Stimulated activated naive CD8-positive, alpha-beta T cell treated with anti-CD3 and anti-CD28 coated beads, Interleukin-15, Interleukin-2, amounts not matched to agents 100 ng/mL and 50 ng/mL, for 24 hours (primary cell): ENCODE results near the gene LGSN.
"Not testable (repeated sequence)": the region's sequence is repeated elsewhere in the genome, so short reads cannot be mapped to it uniquely, and the experiment has no call there.

Experiments
- H3K27ac Mint-ChIP-seq: one replicate; pipeline ENCODE4 v1.8.0; 2021; ENCODE audit warnings: mild to moderate bottlenecking, mixed read lengths
- H3K27me3 Mint-ChIP-seq: one replicate; pipeline ENCODE4 v1.8.0; 2021; ENCODE audit warnings: mixed read lengths
- H3K36me3 Mint-ChIP-seq: one replicate; pipeline ENCODE4 v1.8.0; 2021; ENCODE audit warnings: low read depth, mixed read lengths
- H3K4me1 Mint-ChIP-seq: one replicate; pipeline ENCODE4 v1.8.0; 2021; ENCODE audit warnings: low read depth, mixed read lengths
- H3K4me3 Mint-ChIP-seq: one replicate; pipeline ENCODE4 v1.8.0; 2021; ENCODE audit warnings: mild to moderate bottlenecking, mixed read lengths
- H3K9me3 Mint-ChIP-seq: one replicate; pipeline ENCODE4 v1.8.0; 2021; ENCODE audit warnings: mixed read lengths

LGSN gene

DNA sequence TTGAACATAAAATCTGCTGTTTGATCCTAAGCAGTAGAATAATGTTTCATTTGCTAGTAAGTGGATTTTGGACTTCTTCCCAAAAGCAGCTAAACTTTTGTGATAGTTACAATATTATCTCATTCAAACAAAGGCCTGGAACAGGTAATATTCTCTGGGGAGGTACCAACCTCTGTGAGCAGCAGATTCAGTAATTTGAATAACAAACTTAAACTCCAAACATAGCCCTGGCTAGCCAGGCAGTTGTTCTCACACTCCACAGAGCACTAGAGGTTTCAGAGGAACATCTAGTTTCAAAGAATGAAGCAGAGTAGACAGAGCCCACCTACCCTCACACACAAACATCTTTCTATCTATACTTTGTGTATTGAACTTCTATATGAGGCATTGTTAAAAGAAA is 40.9 kb downstream of the LGSN start:
- H3K4me1 Mint-ChIP-seq: no peaks in the 10 kb centered on the region
- no peaks in the 10 kb centered on the region for H3K27me3 Mint-ChIP-seq
- H3K9me3 Mint-ChIP-seq: no peaks in the 10 kb centered on the region
- no peak overlapping the region for H3K27ac Mint-ChIP-seq
- no peak overlapping the region for H3K4me3 Mint-ChIP-seq
- H3K36me3 Mint-ChIP-seq: no peaks in the 10 kb centered on the region

DNA sequence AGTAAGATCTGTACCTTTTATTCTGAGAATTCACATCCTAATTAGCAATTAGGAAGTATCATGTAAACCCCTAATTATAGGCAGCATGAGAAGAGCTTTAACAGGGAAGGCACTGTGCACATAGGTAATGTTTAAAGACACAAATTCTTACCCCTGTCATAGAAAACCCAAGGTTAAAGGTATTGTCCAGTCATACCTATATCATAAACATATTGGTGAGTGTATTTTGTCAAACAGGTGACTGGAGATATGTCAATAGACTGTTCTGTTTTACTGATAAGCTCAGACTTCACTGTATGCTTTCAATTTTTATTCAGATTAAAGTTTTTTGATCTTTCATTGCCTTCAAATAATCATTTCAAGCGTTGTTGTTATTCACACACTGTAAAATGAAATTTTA is 43.8 kb downstream of the LGSN start:
- Mint-ChIP-seq H3K27me3 (no peaks in the 10 kb centered on the region), H3K27ac (no peak overlapping the region), H3K4me3 (no peak overlapping the region), H3K36me3 (no peaks in the 10 kb centered on the region), H3K9me3 (no peaks in the 10 kb centered on the region), H3K4me1 (no peaks in the 10 kb centered on the region)

DNA sequence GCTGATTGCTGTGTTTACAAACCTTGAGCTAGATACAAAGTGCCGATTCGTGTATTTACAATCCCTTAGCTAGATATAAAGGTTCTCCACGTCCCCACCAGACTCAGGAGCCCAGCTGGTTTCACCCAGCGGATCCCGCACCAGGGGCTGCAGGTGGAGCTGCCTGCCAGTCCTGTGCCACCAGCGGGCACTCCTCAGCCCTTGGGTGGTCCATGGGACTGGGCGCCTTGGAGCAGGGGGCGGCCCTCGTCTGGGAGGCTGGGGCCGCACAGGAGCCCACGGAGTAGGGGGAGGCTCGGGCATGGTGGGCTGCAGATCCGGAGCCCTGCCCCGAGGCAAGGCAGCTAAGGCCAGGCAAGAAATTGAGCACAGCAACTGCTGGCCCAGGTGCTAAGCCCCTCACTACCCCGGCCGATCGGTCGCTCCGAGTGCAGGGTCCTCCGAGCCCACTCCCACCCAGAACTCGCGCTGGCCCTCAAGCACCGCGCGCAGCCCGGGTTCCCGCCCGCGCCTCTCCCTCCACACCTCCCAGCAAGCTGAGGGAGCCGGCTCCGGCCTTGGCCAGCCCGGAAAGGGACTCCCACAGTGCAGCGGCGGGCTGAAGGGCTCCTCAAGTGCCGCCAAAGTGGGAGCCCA is 44.9 kb downstream of the LGSN start:
- not testable (repeated sequence) for H3K27me3 Mint-ChIP-seq, H3K9me3 Mint-ChIP-seq, H3K4me3 Mint-ChIP-seq, H3K4me1 Mint-ChIP-seq, H3K36me3 Mint-ChIP-seq, H3K27ac Mint-ChIP-seq

DNA sequence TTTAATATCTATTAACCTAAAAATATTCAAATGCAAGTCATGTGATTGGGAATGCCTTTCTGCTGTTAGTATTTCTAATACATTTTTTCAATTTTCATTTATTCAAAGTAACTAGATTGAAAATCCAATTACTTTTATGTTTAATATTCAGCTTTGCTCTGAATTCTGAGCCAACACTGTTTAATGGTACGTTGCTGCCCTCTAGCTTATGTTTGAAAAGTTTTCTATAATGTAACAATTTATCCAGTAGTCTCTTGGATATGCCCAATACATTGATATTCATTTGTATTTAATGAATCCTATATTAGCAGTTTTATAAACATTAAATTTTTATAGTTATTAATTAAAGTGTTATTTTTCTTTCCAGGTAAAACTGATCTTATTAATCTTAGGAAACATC is 47.4 kb downstream of the LGSN start:
- no peaks in the 10 kb centered on the region for H3K36me3 Mint-ChIP-seq
- H3K9me3 Mint-ChIP-seq: no peaks in the 10 kb centered on the region
- no peak overlapping the region for H3K27ac Mint-ChIP-seq
- H3K4me1 Mint-ChIP-seq: no peaks in the 10 kb centered on the region
- no peaks in the 10 kb centered on the region for H3K27me3 Mint-ChIP-seq
- H3K4me3 Mint-ChIP-seq: no peak overlapping the region

DNA sequence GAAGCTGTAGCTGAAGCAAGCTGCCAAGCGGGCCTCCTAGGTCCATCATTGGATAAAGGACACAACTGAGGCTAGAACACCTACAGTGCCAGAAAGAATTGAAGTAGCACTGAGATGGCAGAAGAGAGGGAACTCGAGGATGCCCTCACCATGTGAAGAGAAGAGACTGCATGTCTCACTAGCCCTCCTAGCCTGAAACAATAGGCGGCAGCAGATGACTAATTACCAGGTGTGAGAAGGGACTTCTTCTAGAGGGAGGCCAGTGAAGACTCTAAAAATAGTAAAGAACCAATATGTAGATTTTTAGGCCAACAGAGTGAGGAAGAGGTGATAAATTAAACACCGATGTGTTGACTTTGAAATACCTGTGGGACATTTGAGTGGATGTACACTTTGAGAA is 50.3 kb downstream of the LGSN start:
- no peaks in the 10 kb centered on the region for H3K4me1 Mint-ChIP-seq
- H3K27ac Mint-ChIP-seq: no peak overlapping the region
- no peak overlapping the region for H3K4me3 Mint-ChIP-seq
- H3K36me3 Mint-ChIP-seq: no peaks in the 10 kb centered on the region
- H3K9me3 Mint-ChIP-seq: no peaks in the 10 kb centered on the region
- no peaks in the 10 kb centered on the region for H3K27me3 Mint-ChIP-seq

DNA sequence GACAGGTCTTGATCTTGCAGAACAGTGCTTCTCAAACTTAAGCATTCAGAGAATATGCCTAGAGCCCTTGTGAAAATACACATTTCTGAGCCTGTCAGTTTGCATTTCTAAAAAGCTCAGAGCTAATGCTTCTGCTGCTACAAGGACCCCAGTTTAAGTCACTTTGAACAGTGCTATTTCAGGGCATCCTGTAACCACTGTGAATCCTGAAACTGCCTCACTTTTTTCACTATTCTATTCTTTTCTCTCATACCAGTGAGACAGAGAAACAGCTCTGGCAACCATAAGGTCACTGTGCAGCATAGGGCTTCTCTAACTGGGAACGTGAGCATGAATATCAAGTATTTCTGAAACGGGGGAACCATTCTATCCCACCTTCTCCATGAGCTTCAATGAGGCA is 51.2 kb downstream of the LGSN start:
- Mint-ChIP-seq H3K4me1 (no peaks in the 10 kb centered on the region), H3K27me3 (no peaks in the 10 kb centered on the region), H3K4me3 (no peak overlapping the region), H3K9me3 (no peaks in the 10 kb centered on the region), H3K36me3 (no peaks in the 10 kb centered on the region), H3K27ac (no peak overlapping the region)

DNA sequence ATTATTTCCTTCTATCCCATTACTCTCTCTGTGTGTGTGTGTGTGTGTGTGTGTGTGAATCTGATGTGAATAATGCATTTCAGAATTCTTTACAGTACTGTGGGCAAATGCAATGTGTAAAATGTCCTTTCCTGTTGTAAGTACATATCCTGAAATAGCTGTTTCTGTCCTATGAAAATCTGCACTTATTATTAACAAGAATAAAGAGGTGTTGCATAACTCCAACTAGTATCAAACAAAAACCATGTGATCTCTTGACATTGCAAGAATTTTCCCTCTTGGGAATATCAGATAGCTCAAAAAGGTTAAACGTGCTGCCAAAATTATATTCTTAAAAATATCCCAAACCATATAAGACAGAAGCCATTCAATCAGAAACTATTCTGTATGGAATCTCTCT is 52.0 kb downstream of the LGSN start:
- no peaks in the 10 kb centered on the region for H3K36me3 Mint-ChIP-seq
- no peaks in the 10 kb centered on the region for H3K4me1 Mint-ChIP-seq
- H3K9me3 Mint-ChIP-seq: no peaks in the 10 kb centered on the region
- H3K4me3 Mint-ChIP-seq: no peak overlapping the region
- H3K27me3 Mint-ChIP-seq: no peaks in the 10 kb centered on the region
- H3K27ac Mint-ChIP-seq: no peak overlapping the region

DNA sequence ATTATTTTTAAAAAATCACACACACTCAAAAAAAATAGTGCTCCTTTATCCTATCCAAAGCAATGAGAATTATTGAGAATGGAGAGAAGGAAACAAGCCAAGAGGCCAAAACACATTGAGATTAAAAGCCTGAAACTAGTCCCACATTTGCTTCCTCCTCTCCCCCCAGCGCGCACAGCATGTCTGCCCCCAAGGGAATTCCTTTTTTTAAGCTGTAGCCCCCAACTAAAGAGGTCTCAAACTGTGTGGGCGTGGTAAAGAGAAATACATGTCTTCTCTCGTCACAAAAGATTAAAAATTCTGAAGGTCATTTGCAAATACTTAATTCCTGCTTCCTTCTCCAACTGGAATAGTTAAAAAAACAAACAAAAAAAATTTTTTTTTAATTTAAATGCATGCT is 52.7 kb downstream of the LGSN start:
- Mint-ChIP-seq H3K4me3 (no peak overlapping the region), H3K4me1 (no peaks in the 10 kb centered on the region), H3K27ac (no peak overlapping the region), H3K36me3 (no peaks in the 10 kb centered on the region), H3K27me3 (no peaks in the 10 kb centered on the region), H3K9me3 (no peaks in the 10 kb centered on the region)

DNA sequence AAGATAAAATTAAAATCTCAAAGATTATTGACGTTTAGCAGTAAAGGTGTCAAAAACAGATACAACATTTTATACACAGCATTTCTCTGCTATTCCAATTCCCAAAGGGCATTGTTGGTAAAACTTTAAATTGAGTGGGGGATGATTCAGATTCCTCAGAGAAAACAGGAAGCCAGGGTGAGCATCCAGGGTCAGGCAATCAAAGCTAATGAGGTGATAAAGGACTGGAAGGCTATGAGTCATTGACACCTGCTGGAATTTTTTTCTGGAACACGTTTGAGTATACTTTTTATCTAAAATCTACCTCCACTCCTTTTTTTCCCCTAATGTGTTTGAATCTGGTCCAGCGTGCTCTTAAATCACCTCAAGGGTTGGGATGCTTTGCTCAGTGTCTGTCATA is 56.3 kb downstream of the LGSN start:
- no peaks in the 10 kb centered on the region for H3K36me3 Mint-ChIP-seq
- no peaks in the 10 kb centered on the region for H3K27me3 Mint-ChIP-seq
- no peak overlapping the region for H3K4me3 Mint-ChIP-seq
- H3K9me3 Mint-ChIP-seq: no peaks in the 10 kb centered on the region
- no peak overlapping the region for H3K27ac Mint-ChIP-seq
- H3K4me1 Mint-ChIP-seq: no peaks in the 10 kb centered on the region

DNA sequence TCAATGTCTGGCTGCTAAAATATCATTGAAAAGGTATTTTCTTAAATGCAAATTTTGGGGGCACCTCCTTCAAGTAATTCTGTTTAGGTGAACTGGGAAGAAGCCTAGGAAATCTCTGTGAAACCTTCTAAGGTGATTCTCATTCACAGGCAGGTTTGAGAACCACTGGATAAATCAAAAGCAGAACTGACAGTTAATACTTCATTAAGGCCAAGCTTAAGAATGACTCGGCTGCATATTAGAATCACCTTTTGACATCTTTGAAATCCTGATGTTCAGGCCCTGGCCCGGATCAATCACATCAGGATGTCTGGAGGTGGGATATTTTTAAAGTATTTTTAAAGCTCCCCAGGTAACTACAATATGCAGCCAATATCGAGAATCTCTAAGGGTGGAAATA is 58.0 kb downstream of the LGSN start:
- Mint-ChIP-seq H3K4me3 (no peak overlapping the region), H3K4me1 (no peaks in the 10 kb centered on the region), H3K36me3 (no peaks in the 10 kb centered on the region), H3K27ac (no peak overlapping the region), H3K9me3 (no peaks in the 10 kb centered on the region), H3K27me3 (no peaks in the 10 kb centered on the region)

DNA sequence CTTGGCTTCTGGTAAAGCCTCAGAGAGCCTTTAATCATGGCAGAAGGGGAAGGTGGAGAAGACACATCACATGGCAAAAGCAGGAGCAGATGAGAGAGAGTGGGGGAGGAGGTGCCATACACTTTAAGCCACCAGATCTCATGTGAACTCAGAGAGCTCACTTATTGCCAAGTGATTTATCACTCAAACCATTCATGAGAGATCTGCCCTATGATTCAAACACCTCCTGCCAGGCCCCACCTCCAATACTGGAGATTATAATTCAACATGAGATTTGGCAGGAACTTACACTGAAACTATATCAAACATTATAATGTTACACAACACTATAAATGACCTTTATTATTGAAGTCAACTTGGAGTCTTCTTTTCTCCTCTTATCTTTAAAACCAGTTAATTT is 60.6 kb downstream of the LGSN start:
- H3K36me3 Mint-ChIP-seq: no peaks in the 10 kb centered on the region
- no peaks in the 10 kb centered on the region for H3K9me3 Mint-ChIP-seq
- no peaks in the 10 kb centered on the region for H3K4me1 Mint-ChIP-seq
- no peak overlapping the region for H3K4me3 Mint-ChIP-seq
- H3K27me3 Mint-ChIP-seq: no peaks in the 10 kb centered on the region
- no peak overlapping the region for H3K27ac Mint-ChIP-seq

DNA sequence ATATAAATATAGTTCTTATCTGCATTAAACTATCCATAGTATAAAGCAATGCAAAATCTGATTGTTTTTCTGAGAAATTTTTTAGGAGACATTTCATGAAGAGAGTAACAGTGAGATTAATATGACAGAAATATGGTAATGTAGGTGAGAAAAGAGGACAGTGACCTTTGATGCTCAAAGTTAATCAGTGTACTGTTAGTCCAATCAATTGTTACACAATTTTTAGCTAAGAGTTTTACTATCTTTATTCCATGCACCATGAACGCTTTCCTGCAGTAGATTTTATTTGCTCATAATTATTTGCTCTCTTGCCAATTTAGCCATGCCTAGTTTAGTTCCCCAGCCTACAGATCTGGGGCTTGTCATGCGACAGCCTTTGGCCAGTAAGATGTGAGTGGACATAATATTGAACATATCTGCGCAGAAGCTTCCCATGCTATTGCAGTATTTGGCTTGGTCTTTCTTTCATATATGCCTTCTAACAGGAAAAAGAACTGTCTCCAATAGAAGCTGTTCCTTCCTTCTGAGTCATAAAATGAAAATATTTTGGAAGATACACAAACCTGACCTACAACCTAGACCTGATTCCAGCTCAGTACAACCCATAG is 69.8 kb downstream of the LGSN start:
- no peaks in the 10 kb centered on the region for H3K4me1 Mint-ChIP-seq
- H3K27ac Mint-ChIP-seq: no peak overlapping the region

DNA sequence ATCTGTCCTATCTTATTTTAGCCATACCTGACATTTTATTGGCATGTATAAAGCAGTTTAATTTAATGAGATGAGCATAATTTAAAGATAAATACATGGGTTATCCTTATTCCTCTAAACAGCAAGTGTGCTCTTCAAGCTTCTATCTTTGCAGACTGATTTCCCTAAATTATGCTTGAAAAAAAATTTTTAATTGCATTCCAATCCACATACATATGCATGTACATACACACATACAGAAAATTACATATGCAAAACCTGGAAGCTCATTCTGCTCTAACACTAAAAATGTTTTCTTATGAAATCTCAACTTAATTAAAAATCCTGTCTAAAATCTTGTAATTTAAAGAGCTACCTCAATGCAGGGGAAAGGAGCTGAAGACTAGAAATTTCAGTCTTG is 73.2 kb downstream of the LGSN start:
- Mint-ChIP-seq H3K4me3 (no peak overlapping the region), H3K9me3 (no peaks in the 10 kb centered on the region), H3K36me3 (no peaks in the 10 kb centered on the region)

More for the DNA sequence above, 69.8 kb downstream of the LGSN start:
- Mint-ChIP-seq H3K27me3 (no peaks in the 10 kb centered on the region), H3K9me3 (no peaks in the 10 kb centered on the region), H3K4me3 (no peak overlapping the region), H3K36me3 (no peaks in the 10 kb centered on the region)

DNA sequence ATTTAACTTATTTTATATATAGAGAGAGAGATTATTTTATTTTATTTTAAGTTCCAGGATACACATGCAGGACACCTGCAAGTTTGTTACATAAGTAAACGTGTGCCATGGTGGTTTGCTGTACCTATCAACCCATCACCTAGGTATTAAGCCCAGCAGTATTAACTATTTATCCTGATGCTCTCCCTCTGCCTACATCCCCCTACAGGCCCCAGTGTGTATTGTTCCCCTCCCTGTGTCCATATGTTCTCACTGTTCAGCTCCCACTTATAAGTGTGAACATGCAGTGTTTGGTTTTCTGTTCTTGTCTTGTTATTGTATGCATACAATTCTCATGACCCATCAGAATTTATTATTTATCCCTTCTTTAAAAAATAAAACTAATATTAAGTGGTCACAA is 73.9 kb downstream of the LGSN start:
- Mint-ChIP-seq H3K9me3 (no peaks in the 10 kb centered on the region), H3K36me3 (no peaks in the 10 kb centered on the region), H3K4me3 (no peak overlapping the region), H3K27ac (no peak overlapping the region), H3K27me3 (no peaks in the 10 kb centered on the region), H3K4me1 (no peaks in the 10 kb centered on the region)

More for the DNA sequence above, 73.2 kb downstream of the LGSN start:
- no peaks in the 10 kb centered on the region for H3K4me1 Mint-ChIP-seq
- no peak overlapping the region for H3K27ac Mint-ChIP-seq
- no peaks in the 10 kb centered on the region for H3K27me3 Mint-ChIP-seq

DNA sequence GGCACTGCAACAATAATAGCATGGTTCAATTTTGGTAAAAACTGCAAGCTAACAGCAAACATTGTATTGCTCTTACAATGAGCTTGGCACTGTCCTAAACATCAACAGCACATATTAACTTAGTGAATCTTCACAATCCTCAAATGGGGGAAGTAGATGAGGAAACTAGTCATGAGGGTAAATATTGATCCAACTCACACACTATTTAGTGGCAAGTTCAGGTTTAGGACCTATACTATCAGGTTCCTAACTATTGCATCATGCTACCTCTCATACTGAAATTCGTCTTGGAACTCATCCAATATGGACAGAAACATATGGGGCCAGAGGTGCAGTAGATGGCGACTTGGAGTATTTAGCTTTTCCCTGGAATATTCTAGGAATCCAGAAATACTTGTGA is 74.4 kb downstream of the LGSN start:
- Mint-ChIP-seq H3K9me3 (no peaks in the 10 kb centered on the region), H3K27ac (no peak overlapping the region), H3K4me3 (no peak overlapping the region), H3K4me1 (no peaks in the 10 kb centered on the region), H3K36me3 (no peaks in the 10 kb centered on the region), H3K27me3 (no peaks in the 10 kb centered on the region)

DNA sequence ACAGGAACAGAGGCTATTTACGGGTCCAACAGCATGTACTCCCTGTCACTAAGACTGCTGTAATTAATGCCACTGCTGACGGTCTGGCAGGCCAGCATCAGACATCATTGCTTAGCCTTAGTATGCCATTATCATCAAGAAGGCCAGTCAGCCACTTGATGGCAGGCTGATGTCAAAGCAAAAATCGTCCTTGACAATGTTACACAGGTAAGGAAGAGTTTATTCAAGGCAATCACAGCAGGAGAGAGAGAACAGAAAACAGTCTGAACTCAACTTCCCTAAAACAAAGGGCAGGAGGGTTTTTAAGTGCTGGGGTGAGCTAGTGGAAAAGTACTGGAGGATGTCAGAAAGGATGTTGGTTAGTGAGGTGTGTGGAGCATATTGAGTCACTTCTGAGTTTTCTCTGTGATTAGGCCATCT is 83.4 kb downstream of the LGSN start:
- Mint-ChIP-seq H3K4me1 (no peaks in the 10 kb centered on the region), H3K27me3 (no peaks in the 10 kb centered on the region), H3K27ac (no peak overlapping the region), H3K36me3 (no peaks in the 10 kb centered on the region), H3K9me3 (peaks cover 15% of the 10 kb centered on the region), H3K4me3 (no peak overlapping the region)
